Urothelium cell line (cell line): ENCODE results near the gene ENO1.
"Not testable (repeated sequence)": the region's sequence is repeated elsewhere in the genome, so short reads cannot be mapped to it uniquely, and the experiment has no call there.

Source experiments
- DNase-seq: peaks from one replicate; pipeline ENCODE4 v3.0.0; 2011; ENCODE audit warnings: low spot score, mixed read lengths
- FAIRE-seq: peaks from 2 replicates; lab custom pipeline; 2011; peaks lifted over from hg19 to GRCh38; lab: Jason Lieb, UNC

Gene ENO1

GRCh38 chr1:8897505-8897904 is 19.0 kb upstream of the ENO1 start:
- DNase-seq, FAIRE-seq: not testable (repeated sequence)

- not testable (repeated sequence) for DNase-seq, FAIRE-seq
Measured at GRCh38 chr1:8896775-8897174, 18.3 kb upstream of the ENO1 start.

- DNase-seq (no peak), FAIRE-seq (no peak)
Measured at GRCh38 chr1:8892026-8892425, 13.5 kb upstream of the ENO1 start.

- DNase-seq, result no peak
- no peak for FAIRE-seq
Measured at GRCh38 chr1:8891401-8891800, 12.9 kb upstream of the ENO1 start.

DNA sequence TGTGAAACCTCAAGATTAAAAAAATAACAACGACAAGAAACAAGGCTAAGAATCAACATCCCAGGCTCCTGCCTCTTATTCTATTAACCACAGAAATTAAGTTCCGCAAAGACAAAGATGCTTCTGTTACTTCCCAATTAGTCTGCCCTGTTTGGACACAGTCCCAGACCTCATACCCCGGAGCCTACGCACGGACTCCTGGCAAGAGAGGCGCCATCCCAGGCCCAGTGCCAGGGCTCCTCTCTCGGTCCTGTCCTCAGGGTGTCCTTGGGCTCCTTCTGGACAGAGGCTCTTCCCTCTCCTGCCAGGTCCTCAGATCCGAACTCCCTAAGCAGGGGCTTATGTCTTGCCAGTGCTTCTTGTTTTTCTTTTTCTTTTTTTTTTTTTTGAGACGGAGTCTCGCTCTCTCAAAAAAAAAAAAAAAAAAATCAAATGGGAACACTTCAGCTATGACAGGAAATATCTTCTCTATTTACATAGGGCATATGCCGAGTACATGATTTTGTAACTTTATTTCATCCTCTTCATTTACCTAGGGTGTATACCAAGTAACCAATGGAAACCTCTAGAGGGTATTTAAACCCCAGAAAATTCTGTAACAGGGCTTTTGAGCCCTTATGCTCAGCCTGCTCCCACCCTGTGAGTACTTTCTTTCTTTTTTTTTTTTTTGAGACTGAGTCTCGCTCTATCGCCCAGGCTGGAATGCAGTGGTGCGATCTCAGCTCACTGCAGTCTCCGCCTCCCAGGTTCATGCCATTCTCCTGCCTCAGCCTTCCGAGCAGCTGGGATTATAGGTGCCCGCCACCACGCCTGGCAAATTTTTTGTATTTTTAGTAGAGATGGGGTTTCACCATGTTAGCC is 11.7 kb upstream of the ENO1 start:
- DNase-seq, result peak; percentile 78
- no peak for FAIRE-seq

DNA sequence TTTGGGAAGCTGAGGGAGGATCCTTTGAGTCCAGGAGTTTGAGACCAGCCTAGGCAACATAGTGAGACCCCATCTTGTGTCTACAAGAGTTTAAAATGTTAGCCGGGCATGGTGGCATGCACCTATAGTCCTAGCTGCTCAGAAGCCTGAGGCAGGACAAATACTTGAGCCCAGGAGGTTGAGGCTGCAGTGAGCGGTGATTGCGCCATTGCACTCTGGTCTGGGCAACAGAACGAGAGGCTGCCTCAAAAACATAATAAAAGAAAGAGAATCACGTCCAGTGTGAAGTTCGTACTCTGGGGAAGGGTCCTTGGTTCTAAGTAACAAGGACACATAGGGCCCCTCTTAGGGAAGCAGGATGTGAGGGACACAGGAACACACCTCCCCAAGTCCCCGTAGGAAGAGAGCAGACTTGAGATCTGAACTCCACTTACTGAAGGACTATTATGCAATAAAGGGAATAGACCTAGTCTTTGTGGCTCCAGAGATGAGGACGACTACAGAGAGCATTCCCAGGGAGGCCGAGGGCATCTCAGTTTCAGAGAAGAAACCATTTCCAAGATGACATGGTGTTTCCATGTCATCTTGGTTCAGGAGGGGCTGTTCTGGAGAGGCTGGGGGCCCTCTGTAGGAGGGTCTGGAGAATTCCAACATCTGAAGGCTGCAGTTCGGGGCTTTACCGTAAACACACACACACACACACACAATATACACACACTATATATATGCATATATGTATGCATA is 10.8 kb upstream of the ENO1 start:
- DNase-seq, result peak; percentile 45
- FAIRE-seq, result no peak

GRCh38 chr1:8886589-8886988 is 8.1 kb upstream of the ENO1 start:
- DNase-seq, result no peak

GRCh38 chr1:8886031-8886524 is 7.6 kb upstream of the ENO1 start:
- not testable (repeated sequence) for FAIRE-seq, DNase-seq

More at GRCh38 chr1:8886589-8886988, 8.1 kb upstream of the ENO1 start:
- FAIRE-seq, result no peak

DNA sequence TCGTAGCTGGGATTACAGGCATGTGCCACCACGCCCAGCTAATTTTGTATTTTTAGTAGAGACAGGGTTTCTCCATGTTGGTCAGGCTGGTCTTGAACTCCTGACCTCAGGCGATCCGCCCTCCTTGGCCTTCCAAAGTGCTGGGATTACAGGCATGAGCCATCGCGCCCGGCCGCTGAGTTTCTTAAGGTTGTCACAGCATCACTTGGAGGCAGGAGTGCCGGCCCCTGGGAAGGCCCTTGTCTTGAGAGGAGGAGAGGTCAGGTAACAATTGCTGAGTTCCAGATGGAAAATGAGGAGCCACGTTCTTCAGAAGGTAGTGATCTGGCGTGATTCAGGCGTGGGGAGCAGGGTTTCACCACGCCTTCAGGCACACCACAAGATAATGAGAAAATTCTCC is 5.6 kb upstream of the ENO1 start:
- not testable (repeated sequence) for DNase-seq, FAIRE-seq

DNA sequence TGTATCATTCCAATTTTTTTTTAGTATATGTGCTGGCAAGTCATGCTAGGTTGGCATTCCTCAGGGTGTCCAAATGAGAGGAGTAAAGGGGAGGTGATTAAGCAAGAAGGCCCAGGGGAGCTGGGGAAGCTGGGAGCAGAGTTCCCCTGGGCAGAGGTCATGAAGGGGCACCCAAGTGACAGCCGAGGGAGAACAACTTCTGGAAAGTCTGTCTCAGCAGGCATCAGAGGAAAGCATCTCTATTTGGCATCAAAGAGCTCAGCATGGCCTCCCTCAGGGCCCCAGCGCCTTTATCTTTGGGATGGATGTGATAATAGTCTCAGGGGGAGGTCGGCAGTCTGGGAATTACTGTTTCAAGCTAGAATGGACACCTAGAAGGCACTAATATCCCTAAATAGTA is 5.0 kb upstream of the ENO1 start:
- FAIRE-seq (no peak), DNase-seq (no peak)

- peak; percentile 67 for DNase-seq
- FAIRE-seq, result no peak
Measured at GRCh38 chr1:8879922-8880676, 1.6 kb upstream of the ENO1 start.

DNA sequence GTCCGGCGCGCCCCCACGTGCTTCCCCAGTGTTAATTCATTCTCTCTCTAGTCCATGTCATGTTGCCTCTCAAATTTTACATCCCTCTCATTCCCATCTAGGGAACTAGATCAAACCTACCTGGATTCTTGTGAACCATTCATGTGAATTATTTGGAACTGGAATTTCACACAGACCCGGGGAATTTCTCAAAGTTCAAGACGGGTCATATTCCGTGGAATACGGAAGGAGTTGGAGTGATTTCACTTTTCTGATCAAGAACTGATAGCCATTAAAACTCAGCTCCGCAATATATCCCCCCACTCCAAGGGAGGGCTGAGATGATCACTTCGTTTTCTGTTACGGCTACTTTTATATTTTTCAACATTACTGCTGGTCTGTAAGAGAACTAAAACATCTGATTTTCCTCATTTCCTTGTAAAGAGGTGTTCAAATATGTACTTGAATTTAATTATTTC is 1.0 kb upstream of the ENO1 start:
- DNase-seq, result no peak
- no peak for FAIRE-seq

DNA sequence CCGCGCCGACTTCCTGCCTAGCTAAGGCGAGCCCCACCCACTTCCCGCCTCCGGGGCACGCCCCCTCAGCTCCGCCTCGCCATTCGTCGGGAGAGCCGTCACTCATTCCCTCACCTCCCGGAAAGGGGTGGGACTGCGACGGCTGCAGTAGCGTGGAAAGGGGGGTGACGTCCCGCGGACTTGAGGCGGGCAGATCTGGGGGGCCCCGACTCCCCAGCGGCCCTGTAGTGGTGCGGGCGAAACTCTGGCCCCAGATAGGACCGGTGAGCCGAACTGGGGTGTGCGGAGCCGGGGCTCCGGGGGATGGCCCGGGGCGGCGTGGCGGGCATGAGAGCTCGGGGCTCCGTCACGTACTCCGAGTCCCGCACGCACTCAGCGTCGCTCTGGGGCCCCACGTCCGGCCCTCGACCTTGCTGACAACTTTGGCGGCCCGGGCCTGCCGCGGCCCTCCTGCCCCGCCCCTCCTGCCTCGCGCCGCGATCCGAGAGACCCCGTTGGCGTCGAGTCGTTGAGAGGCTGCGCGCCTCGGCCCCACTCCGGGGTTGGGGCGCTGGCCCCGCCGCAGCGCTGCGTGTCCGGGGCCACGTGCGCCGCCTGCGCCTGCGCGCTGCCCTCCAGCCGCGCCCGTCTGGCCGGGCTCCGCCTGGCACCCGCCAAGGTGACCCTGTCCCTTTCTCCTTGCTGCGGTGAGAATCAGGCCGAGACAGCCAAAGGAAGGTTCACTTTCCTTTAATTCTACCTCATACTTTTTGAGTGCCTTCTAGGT is 395 bp upstream of the ENO1 start:
- FAIRE-seq (no peak), DNase-seq (peak; percentile 95)

GRCh38 chr1:8876087-8876486 is 2.4 kb downstream of the ENO1 start:
- DNase-seq, result no peak
- FAIRE-seq, result no peak

GRCh38 chr1:8875216-8875861 is 3.1 kb downstream of the ENO1 start:
- FAIRE-seq (no peak), DNase-seq (no peak)

DNA sequence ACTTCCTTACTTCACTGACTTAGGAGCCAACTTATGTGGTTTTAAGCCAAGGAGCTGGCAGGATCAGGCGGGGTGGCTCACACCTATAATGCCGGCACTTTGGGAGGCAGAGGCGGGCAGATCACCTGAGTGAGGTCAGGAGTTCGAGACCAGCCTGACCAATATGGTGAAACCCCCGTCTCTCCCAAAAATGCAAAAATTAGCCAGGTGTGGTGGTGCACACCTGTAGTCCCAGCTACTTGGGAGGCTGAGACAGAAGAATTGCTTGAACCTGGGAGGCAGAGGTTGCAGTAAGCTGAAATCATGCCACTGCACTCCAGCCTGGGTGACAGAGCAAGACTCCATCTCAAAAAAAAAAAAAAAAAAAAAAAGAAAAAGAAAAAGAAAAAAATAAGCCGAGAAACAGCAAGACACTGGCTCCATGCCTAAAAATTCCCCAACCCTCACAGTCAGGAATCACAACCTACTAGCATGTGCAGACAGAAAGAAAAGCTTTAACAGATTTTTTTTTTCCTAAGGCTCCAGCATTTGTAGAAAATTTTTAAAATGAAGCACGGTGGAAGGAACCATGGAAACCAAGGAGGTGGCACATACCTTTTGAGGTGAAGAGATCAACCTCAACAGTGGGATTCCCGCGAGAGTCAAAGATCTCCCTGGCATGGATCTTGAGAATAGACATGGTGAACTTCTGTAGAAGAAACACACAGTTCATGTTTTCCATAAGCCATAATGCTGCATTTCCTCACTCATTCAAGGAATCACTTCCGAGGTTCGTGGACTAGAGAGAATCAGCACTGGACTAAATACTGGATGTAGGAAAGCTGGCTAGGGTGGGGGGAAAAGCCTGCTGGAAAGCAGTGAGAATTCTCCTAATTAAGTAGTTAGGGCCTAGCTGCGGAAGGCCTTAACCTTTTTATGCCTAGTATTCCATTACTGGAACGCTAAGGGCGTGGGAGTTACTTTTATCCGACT is 4.0 kb downstream of the ENO1 start:
- FAIRE-seq (no peak), DNase-seq (no peak)

DNA sequence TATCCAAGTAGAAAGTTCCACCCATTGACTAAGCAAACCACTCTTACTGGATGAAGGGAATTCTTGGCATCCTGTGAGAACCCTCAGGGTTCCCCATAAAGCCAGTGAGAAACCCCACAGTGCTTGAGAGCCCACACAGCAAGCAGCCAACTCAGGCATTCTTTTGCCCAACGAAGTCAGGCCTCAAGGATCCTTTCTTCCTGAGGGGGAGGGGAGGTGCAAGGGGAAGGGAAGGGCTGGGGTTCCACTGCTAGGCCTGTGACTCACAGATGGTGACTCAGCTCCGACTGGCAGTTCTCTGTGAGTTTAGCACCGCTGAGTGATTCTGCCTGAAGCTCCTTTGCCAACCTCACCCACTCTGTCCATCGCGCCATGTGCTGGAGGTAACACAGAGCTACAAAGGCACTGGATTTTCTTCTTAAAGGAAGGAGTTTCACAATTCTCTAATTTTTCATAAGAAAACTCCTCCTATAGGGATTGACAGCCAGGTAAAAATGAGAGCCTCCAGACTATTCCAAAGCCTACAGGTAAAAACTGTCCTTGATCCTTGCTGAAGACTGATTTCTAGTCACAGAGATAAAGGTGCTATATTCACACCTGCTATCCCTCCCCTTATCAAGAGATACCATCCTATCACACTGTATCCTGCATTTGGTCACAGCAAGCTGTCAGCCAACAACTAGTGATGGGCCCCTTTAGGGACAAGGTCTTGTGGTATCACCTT is 4.8 kb downstream of the ENO1 start:
- FAIRE-seq (no peak), DNase-seq (peak; percentile 90)

DNA sequence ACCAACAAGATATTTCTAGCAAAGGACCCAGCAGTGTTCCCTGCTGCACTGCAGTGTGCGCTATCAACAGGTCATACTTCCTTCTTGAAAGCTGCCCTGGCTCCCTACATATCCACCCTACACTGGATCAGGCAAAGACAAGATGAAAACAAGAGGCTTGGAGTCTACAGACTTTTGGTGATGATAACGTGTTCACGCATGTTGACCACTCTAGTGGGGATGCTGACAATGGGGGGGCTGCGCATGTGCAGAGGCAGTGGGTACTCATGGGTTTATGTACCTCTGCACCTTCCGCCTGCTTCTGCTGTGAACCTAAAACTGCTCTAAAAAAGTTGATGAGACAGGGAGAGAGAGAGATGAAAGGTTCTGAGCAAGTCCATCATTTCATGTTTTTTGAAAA is 5.5 kb downstream of the ENO1 start:
- FAIRE-seq (no peak), DNase-seq (no peak)
